Activated B cell treated with CpG ODN at 0.5 μM for 24 hours (primary cell): ENCODE measurements around the gene NANOS2. TPM values are rescaled to one million over a fixed set of nuclear protein-coding genes. Genes with fewer than 3 reads are reported as not detected.

Experiments
- ATAC-seq: fragments of 200-7000 bp; cut with Tn5 transposase; one replicate; pipeline ENCODE4 v1.10.0; 2021; ENCODE audit warnings: low read depth, mild to moderate bottlenecking, moderate library complexity
- CTCF ChIA-PET: fragments of 350-600 bp; sonication (Branson Sonifier 250); formaldehyde crosslinking; loops from one replicate; lab custom pipeline; 2021; ENCODE audit warnings: antibody characterized with exemption; lab: Charles Lee
- POLR2A ChIA-PET: fragments of 350-600 bp; sonication (Branson Sonifier 250); formaldehyde crosslinking; loops from one replicate; lab custom pipeline; 2021; ENCODE audit warnings: antibody characterized with exemption; lab: Charles Lee
- DNase-seq: peaks from one replicate; pipeline ENCODE4 v3.0.0; 2022
- H3K27ac Mint-ChIP-seq: one replicate; pipeline ENCODE4 v1.8.0; 2020; ENCODE audit warnings: mixed read lengths
- H3K27me3 Mint-ChIP-seq: one replicate; pipeline ENCODE4 v1.8.0; 2021; ENCODE audit warnings: mixed read lengths
- H3K36me3 Mint-ChIP-seq: one replicate; pipeline ENCODE4 v1.8.0; 2021; ENCODE audit warnings: low read depth, mixed read lengths
- H3K4me1 Mint-ChIP-seq: one replicate; pipeline ENCODE4 v1.8.0; 2021; ENCODE audit warnings: mixed read lengths
- H3K4me3 Mint-ChIP-seq: one replicate; pipeline ENCODE4 v1.8.0; 2020; ENCODE audit warnings: mild to moderate bottlenecking, mixed read lengths
- H3K9me3 Mint-ChIP-seq: one replicate; pipeline ENCODE4 v1.8.0; 2020; ENCODE audit warnings: mixed read lengths
- intact Hi-C: fragments of 100-400 bp; cut with micrococcal nuclease; formaldehyde crosslinking; loops from one replicate; pipeline ENCODE4 v1.15.1; 2024
- total RNA-seq: library from RNA; stranded (reverse); gene quantifications from 2 replicates; pipeline ENCODE4 v1.2.3, GENCODE V29; 2022
- TF ChIP-seq, protein P1 (sequence below): fragments of 200-600 bp; IDR thresholded peaks from one replicate; pipeline ENCODE4 v1.8.0; 2022; ENCODE audit warnings: antibody characterized with exemption, mild to moderate bottlenecking

The NANOS2 gene
- total RNA-seq, 1 donor from 2014 or later, result not detected

- Mint-ChIP-seq H3K4me1 (peaks cover 24% of the 10 kb centered on the region), H3K36me3 (peaks cover 6% of the 10 kb centered on the region), H3K4me3 (no peak overlapping the region), H3K27me3 (peaks cover 28% of the 10 kb centered on the region), H3K27ac (no peak overlapping the region), H3K9me3 (no peaks in the 10 kb centered on the region)
- intact Hi-C loops, result no loop called here
- ChIA-PET CTCF (no interaction called here), POLR2A (no interaction called here)
- TF ChIP-seq, protein P1, sequence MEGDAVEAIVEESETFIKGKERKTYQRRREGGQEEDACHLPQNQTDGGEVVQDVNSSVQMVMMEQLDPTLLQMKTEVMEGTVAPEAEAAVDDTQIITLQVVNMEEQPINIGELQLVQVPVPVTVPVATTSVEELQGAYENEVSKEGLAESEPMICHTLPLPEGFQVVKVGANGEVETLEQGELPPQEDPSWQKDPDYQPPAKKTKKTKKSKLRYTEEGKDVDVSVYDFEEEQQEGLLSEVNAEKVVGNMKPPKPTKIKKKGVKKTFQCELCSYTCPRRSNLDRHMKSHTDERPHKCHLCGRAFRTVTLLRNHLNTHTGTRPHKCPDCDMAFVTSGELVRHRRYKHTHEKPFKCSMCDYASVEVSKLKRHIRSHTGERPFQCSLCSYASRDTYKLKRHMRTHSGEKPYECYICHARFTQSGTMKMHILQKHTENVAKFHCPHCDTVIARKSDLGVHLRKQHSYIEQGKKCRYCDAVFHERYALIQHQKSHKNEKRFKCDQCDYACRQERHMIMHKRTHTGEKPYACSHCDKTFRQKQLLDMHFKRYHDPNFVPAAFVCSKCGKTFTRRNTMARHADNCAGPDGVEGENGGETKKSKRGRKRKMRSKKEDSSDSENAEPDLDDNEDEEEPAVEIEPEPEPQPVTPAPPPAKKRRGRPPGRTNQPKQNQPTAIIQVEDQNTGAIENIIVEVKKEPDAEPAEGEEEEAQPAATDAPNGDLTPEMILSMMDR, result no peak
- ATAC-seq (no peak), DNase-seq (no peak)
These were observed 35.5 kb downstream of the NANOS2 start for GRCh38 chr19:45879055-45879454.

DNA sequence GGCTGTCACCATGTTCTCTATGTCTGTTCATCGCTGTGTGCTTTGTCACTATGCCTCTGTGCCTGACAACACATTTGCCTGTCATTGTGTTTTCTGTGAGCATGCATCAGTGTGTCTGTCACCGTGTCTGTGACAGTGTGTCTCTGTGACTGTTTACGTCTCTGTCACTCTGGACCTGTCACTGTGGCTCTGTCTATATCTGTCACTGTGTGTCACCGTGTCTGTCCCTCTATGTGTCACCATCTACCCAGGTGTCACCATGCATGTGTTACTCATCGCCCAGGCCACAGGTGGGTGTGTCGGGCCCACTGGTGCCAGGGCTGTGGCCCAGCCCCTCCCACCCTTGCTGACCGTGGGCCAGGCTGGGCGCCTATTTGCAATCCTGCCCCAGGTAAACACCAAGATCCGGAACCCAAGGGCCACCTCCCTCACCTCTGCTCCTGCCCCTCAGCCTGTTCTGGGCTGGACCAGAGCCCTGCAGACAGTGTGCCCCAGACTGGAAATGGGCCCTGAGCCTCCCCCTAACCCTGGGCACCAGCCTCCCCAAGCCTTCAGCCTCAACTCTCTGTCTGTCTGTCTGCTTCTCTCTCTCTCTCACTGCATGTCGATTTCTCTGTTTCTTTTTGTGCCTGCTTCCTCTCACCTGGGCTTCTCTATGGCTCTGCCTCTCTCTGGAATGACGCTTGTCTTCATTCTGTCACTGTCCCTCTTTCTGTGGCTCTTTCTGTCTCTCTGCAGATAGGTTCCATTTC lies 36.4 kb downstream of the NANOS2 start:
- CTCF ChIA-PET, result no interaction called here
- intact Hi-C loops, result no loop called here
- peaks cover 2% of the 10 kb centered on the region for H3K36me3 Mint-ChIP-seq
- POLR2A ChIA-PET, result no interaction called here
- ATAC-seq (no peak), DNase-seq (no peak)
- H3K4me1 Mint-ChIP-seq, result peaks cover 16% of the 10 kb centered on the region
- TF ChIP-seq, protein P1, result no peak
- no peaks in the 10 kb centered on the region for H3K9me3 Mint-ChIP-seq
- no peak overlapping the region for H3K4me3 Mint-ChIP-seq
- no peak overlapping the region for H3K27ac Mint-ChIP-seq
- peaks cover 34% of the 10 kb centered on the region for H3K27me3 Mint-ChIP-seq

DNA sequence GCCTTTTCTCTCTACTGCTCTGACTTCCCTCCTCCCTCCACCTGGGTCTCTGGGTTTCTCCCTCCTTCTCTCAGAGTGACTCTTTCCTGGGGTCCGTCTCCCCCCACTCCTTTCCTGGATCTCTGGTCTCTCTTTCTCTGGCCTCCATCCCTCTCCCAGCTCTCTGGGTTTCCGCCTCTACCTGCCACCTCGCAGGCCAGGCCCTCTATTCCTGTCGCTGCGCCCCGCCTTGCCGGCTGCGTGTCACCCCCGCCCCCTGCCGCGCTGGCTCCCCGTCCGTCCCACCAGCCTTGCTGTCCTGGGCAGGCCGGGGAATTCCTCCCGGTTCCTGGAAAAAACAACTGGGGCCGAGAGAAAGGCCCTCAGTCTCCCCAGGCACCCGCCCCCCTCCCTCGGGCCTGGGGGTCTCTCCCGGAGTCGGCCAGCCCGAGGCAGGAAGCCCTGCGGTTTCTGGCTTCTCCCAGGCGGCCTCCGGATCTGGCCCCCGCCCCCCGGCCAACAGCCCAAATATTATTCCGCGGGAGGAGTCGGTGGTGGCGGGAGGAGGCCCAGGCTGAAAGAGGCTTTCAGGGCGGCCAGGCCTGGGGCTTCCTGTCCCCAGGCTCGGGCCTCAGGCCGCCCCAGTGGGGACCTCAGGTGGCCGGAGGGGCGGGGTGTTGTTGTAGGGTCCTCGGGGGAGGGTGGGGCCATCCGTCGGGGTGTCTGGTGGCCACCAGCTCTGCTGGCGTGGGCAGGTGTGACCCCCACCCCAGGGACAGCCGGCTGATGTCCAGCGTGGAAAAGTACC lies 38.0 kb downstream of the NANOS2 start:
- no peak overlapping the region for H3K27ac Mint-ChIP-seq
- peak; percentile 25 for ATAC-seq
- H3K4me1 Mint-ChIP-seq, result peaks cover 9% of the 10 kb centered on the region
- POLR2A ChIA-PET, result no interaction called here
- no peaks in the 10 kb centered on the region for H3K36me3 Mint-ChIP-seq
- peaks cover 38% of the 10 kb centered on the region for H3K27me3 Mint-ChIP-seq
- peak overlapping the region; percentile 11 for H3K4me3 Mint-ChIP-seq
- DNase-seq, result no peak
- CTCF ChIA-PET, result no interaction called here
- intact Hi-C loops, result no loop called here
- TF ChIP-seq, protein P1, result no peak
- H3K9me3 Mint-ChIP-seq, result no peaks in the 10 kb centered on the region

DNA sequence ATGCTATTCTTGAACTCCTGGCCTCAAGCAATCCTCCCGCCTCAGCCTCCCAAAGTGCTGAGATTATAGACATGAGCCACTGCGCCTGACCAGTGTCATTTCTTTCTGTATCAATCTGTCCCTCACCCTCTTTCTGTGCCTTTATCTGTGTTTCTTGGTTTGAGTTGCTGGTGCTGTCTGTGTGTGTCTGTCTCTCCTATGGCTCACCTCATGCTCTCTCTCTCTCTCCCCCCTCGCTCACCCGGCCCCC lies 38.5 kb downstream of the NANOS2 start:
- Mint-ChIP-seq H3K36me3 (no peaks in the 10 kb centered on the region), H3K4me3 (peak overlapping the region; percentile 11), H3K9me3 (no peaks in the 10 kb centered on the region), H3K27me3 (peaks cover 39% of the 10 kb centered on the region), H3K27ac (no peak overlapping the region), H3K4me1 (peaks cover 7% of the 10 kb centered on the region)
- TF ChIP-seq, protein P1, result no peak
- ChIA-PET CTCF (no interaction called here), POLR2A (no interaction called here)
- intact Hi-C loops, result no loop called here
- peak; percentile 40 for ATAC-seq
- no peak for DNase-seq

- Mint-ChIP-seq H3K27me3 (peaks cover 34% of the 10 kb centered on the region), H3K9me3 (no peaks in the 10 kb centered on the region), H3K36me3 (no peaks in the 10 kb centered on the region), H3K4me3 (no peak overlapping the region), H3K4me1 (peaks cover 7% of the 10 kb centered on the region), H3K27ac (no peak overlapping the region)
- TF ChIP-seq, protein P1, result no peak
- ChIA-PET POLR2A (no interaction called here), CTCF (no interaction called here)
- intact Hi-C loops, result no loop called here
- DNase-seq, result no peak
- no peak for ATAC-seq
These were observed 40.0 kb downstream of the NANOS2 start for GRCh38 chr19:45874620-45874966.
